Measurements from ENCODE around the gene ZNF414. TPM values are rescaled to one million over a fixed set of nuclear protein-coding genes. Genes with fewer than 3 reads are reported as not detected.

Gene ZNF414
- total RNA-seq, 2 donors from 2014 or later: 25.4 to 34.2 TPM

DNA sequence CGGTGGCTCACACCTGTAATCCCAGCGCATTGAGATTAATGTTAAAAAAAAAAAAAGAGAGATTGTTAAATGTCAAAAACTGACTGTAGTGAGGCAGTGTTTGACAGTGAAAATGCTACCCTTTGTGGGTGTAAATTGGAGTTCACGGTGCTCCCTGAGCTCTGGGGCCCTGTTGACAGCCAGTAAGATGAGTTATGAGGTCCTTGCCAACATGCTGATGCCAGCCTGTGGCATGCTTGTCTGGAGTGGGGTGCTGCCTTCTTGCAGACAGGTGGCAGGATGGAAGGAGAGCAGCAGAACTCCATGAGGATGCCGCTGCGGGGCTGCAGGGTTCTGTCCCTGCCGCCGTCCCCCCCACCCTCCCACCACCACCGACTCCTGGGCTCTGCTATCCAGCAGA lies 37.4 kb downstream of the ZNF414 start:
- intact Hi-C loops (cut with DNase I): no loop called here
- WGBS, 2 donors: 64% methylated on average over 4 to 8 of the region's 8 CpGs
- ATAC-seq: no peak
- Histone ChIP-seq H3K4me3 (no peak overlapping the region), H3K36me3 (replicated peaks in 1 of 2; ENCODE audit: insufficient read depth in 1 of 2, low read depth in 2 of 2) (peaks cover 11 to 13% of the 10 kb centered on the region in 2 donors), H3K9me3 (no peaks in the 10 kb centered on the region), H3K4me1 (peaks cover 26% of the 10 kb centered on the region), H3K27me3 (no peaks in the 10 kb centered on the region), H3K27ac (no peak overlapping the region)
- no peak for DNase-seq
- no peak for TF ChIP-seq POLR2A (IDR thresholded peaks at IDR 0.05)
- TF ChIP-seq, protein P1, sequence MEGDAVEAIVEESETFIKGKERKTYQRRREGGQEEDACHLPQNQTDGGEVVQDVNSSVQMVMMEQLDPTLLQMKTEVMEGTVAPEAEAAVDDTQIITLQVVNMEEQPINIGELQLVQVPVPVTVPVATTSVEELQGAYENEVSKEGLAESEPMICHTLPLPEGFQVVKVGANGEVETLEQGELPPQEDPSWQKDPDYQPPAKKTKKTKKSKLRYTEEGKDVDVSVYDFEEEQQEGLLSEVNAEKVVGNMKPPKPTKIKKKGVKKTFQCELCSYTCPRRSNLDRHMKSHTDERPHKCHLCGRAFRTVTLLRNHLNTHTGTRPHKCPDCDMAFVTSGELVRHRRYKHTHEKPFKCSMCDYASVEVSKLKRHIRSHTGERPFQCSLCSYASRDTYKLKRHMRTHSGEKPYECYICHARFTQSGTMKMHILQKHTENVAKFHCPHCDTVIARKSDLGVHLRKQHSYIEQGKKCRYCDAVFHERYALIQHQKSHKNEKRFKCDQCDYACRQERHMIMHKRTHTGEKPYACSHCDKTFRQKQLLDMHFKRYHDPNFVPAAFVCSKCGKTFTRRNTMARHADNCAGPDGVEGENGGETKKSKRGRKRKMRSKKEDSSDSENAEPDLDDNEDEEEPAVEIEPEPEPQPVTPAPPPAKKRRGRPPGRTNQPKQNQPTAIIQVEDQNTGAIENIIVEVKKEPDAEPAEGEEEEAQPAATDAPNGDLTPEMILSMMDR (IDR thresholded peaks at IDR 0.05): no peak

DNA sequence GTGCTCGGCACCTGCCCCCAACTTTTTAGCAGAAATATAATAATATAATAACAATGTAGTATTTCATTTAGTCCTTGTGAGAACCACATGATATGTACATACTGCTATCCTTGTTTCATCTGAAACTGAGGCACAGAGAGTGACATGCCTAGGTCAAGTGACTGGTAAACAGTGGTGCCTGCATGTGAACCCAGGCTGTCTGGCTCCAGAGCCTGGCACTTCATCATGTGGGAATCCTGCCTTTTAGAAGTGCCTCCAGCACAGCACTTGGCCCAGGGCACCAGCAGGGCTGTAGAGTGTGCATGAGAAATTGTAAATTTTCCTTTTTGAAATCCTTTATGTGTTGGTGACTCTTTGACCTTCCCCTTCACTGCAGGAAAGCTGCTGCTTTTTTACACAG lies 39.0 kb downstream of the ZNF414 start:
- TF ChIP-seq, protein P1 (IDR thresholded peaks at IDR 0.05): no peak
- no peak for TF ChIP-seq POLR2A (IDR thresholded peaks at IDR 0.05)
- Histone ChIP-seq H3K27ac (no peak overlapping the region), H3K27me3 (no peaks in the 10 kb centered on the region), H3K9me3 (no peaks in the 10 kb centered on the region), H3K36me3 (replicated peaks in 1 of 2; ENCODE audit: insufficient read depth in 1 of 2, low read depth in 2 of 2) (peaks cover 14 to 15% of the 10 kb centered on the region in 2 donors), H3K4me1 (peaks cover 24% of the 10 kb centered on the region), H3K4me3 (no peak overlapping the region)
- ATAC-seq: no peak
- WGBS, 2 donors: 93 to 100% methylated on average over 1 of the region's 1 CpG
- intact Hi-C loops (cut with DNase I): no loop called here
- no peak for DNase-seq

DNA sequence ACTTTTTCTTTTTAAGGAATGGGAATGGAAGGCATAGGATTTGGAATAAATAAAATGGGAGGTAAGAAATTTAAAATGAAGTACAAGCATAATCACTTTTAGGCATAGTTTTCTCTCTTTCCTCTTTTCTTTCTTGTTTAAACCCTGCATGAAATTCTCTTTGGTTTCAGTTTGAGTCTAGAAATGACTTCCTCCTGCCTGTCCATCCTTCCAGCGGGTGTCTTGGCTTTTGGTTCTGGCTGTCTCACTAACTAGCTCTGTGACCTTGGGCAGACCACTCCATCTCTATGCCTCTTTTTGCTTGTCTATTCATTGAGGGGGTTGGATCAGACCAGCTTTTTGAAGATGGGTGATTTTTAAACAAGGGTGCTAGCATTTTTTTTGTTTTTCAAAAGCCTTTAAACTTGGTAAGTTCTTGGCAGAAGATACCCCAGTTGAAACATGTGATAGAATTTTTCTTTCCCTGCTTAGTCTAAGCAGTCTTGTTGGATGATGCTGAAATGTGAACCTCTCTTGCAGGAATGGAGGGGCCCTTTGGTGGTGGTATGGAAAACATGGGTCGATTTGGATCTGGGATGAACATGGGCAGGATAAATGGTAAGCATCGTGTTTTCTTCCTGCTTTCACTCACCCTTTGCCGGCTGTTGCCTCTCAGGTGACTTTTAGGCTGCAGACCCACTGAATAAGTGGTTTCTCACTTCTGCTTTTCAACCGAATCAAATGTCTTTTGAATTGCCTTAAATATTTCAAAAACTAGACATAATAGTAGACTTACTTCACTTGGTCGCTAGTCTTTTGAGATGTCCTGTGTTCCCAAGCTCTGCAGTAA lies 40.1 kb downstream of the ZNF414 start:
- DNase-seq (no peak), ATAC-seq (no peak)
- Histone ChIP-seq H3K27me3 (no peaks in the 10 kb centered on the region), H3K4me3 (no peak overlapping the region), H3K27ac (no peak overlapping the region), H3K36me3 (replicated peaks in 1 of 2; ENCODE audit: insufficient read depth in 1 of 2, low read depth in 2 of 2) (peaks cover 16 to 27% of the 10 kb centered on the region in 2 donors), H3K9me3 (no peaks in the 10 kb centered on the region), H3K4me1 (peaks cover 24% of the 10 kb centered on the region)
- 55 to 73% methylated on average over 6 of the region's 6 CpGs for WGBS, 2 donors
- intact Hi-C loops (cut with DNase I): no loop called here
- no peak for TF ChIP-seq POLR2A (IDR thresholded peaks at IDR 0.05)
- TF ChIP-seq, protein P1 (IDR thresholded peaks at IDR 0.05): no peak

DNA sequence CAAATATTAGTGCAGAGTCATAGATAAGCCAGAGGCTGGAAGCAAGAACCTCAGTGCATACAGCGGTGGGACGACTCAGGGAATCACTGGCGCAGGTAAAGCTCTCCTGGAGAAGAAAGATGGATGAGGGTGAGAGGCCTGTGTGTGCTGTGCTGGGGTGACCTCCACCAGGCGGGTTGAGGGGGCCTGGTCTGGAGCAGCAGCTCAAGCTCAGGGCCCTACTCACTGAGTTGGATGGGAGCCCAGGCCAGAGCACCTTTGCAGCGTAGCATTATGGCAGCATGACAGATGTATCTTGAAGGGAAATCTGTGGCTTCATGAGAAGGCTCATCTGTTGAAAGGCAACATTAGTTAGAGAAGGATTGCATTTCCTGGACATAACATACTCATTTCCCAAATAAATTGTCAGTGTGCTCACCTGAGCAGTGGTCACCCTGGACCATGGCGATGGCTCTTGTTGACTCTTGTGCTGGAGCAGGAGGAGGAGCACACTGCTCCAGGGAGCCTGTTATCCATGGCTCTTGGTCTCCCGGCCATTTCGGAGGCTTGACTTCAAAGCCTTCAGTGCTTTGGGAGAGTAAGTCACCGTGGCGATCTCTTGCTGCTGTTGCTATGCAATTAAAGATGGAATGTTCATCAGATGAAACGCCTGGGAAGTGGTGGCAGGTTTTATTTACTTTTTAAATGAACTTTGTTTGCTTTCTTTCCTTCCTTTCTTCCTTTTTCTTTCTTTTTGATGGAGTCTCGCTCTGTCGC lies 44.2 kb downstream of the ZNF414 start:
- H3K27ac ChIP-seq: no peak overlapping the region
- ATAC-seq: no peak
- H3K36me3 ChIP-seq (replicated peaks in 1 of 2; ENCODE audit: insufficient read depth in 1 of 2, low read depth in 2 of 2): peaks cover 16 to 38% of the 10 kb centered on the region in 2 donors
- no peaks in the 10 kb centered on the region for H3K9me3 ChIP-seq
- DNase-seq: no peak
- WGBS, 2 donors: 85 to 92% methylated on average over 13 of the region's 13 CpGs
- H3K27me3 ChIP-seq: no peaks in the 10 kb centered on the region
- intact Hi-C loops (cut with DNase I): no loop called here
- no peak overlapping the region for H3K4me3 ChIP-seq
- TF ChIP-seq, protein P1 (IDR thresholded peaks at IDR 0.05): no peak
- TF ChIP-seq POLR2A (IDR thresholded peaks at IDR 0.05): no peak
- peaks cover 15% of the 10 kb centered on the region for H3K4me1 ChIP-seq

All from body of pancreas (tissue), 4 donors.